ENCODE results near the gene FAM171A2.

FAM171A2 gene

GRCh38 chr17:44323359-44324091 is 40.1 kb downstream of the FAM171A2 start:
- DNase-seq (ENCODE audit: low read depth in 2 of 2), result no peak

GRCh38 chr17:44322236-44322895 is 41.3 kb downstream of the FAM171A2 start:
- no peak for DNase-seq (ENCODE audit: low read depth in 2 of 2)

- no peak for DNase-seq (ENCODE audit: low read depth in 2 of 2)
Measured at GRCh38 chr17:44321246-44322120, 42.2 kb downstream of the FAM171A2 start.

- no peak for DNase-seq (ENCODE audit: low read depth in 2 of 2)
Measured at GRCh38 chr17:44320066-44320465, 43.6 kb downstream of the FAM171A2 start.

GRCh38 chr17:44318077-44318892 is 45.4 kb downstream of the FAM171A2 start:
- DNase-seq (ENCODE audit: low read depth in 2 of 2), result no peak

GRCh38 chr17:44317545-44317944 is 46.1 kb downstream of the FAM171A2 start:
- DNase-seq (ENCODE audit: low read depth in 2 of 2), result no peak

GRCh38 chr17:44315760-44316731 is 47.6 kb downstream of the FAM171A2 start:
- no peak for DNase-seq (ENCODE audit: low read depth in 2 of 2)

GRCh38 chr17:44314869-44315661 is 48.6 kb downstream of the FAM171A2 start:
- DNase-seq (ENCODE audit: low read depth in 2 of 2), result peak in 1 of 2 donors; percentile 29

- DNase-seq (ENCODE audit: low read depth in 2 of 2), result no peak
Measured at GRCh38 chr17:44314524-44314868, 49.2 kb downstream of the FAM171A2 start.

- DNase-seq (ENCODE audit: low read depth in 2 of 2), result no peak
Measured at GRCh38 chr17:44314031-44314430, 49.6 kb downstream of the FAM171A2 start.

GRCh38 chr17:44312396-44313104 is 51.1 kb downstream of the FAM171A2 start:
- DNase-seq (ENCODE audit: low read depth in 2 of 2), result no peak

GRCh38 chr17:44311562-44312181 is 52.0 kb downstream of the FAM171A2 start:
- DNase-seq (ENCODE audit: low read depth in 2 of 2), result no peak

GRCh38 chr17:44310609-44311376 is 52.9 kb downstream of the FAM171A2 start:
- DNase-seq (ENCODE audit: low read depth in 2 of 2), result no peak

- DNase-seq (ENCODE audit: low read depth in 2 of 2), result no peak
Measured at GRCh38 chr17:44310188-44310587, 53.5 kb downstream of the FAM171A2 start.

- no peak for DNase-seq (ENCODE audit: low read depth in 2 of 2)
Measured at GRCh38 chr17:44309472-44309871, 54.2 kb downstream of the FAM171A2 start.

GRCh38 chr17:44308865-44309264 is 54.8 kb downstream of the FAM171A2 start:
- no peak for DNase-seq (ENCODE audit: low read depth in 2 of 2)

- peak; percentile 68 to 80 for DNase-seq (ENCODE audit: low read depth in 2 of 2)
Measured at GRCh38 chr17:44308320-44308818, 55.3 kb downstream of the FAM171A2 start, which contains the start of gene RUNDC3A. TSS of gene RUNDC3A (plus strand) at chr17:44308601. CDS start at chr17:44308833, 232 bp downstream.

All from stimulated activated CD4-positive, alpha-beta T cell treated with anti-CD3 and anti-CD28 coated beads, Interleukin-1b, Interleukin-23, amount 100 ng/mL, for 1 hour (primary cell).